ENCODE data around the gene TGFBR1.

Gene TGFBR1

GRCh38 chr9:99104459-99105151 lies at the start of gene TGFBR1:
TSS of gene TGFBR1 (plus strand) at chr9:99105113. CDS start at chr9:99105206, 93 bp downstream.
- DNase-seq = peak; percentile 79 to 82

DNA sequence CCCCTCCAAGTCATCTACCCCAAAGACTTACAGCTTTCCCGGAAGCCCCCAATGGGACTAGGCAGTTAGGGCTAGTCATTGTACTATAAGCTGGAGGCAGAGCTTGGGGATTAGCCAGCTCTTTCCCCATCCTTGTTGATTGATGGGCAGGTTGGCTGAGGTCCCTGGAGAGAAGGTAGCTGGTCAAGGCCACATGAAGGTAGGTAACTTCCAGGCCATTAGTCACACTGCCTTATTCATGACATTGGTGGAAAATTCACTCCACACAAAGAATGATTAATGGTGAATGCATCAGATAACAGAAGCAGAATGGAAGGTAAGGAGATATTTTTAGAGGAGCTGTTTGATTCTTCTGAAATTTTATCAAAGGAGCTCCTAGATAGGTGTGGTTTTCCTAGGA lies 49.5 kb upstream of the TGFBR1 start:
- DNase-seq = no peak

GRCh38 chr9:99056186-99056585 lies 48.7 kb upstream of the TGFBR1 start:
- DNase-seq = no peak

DNA sequence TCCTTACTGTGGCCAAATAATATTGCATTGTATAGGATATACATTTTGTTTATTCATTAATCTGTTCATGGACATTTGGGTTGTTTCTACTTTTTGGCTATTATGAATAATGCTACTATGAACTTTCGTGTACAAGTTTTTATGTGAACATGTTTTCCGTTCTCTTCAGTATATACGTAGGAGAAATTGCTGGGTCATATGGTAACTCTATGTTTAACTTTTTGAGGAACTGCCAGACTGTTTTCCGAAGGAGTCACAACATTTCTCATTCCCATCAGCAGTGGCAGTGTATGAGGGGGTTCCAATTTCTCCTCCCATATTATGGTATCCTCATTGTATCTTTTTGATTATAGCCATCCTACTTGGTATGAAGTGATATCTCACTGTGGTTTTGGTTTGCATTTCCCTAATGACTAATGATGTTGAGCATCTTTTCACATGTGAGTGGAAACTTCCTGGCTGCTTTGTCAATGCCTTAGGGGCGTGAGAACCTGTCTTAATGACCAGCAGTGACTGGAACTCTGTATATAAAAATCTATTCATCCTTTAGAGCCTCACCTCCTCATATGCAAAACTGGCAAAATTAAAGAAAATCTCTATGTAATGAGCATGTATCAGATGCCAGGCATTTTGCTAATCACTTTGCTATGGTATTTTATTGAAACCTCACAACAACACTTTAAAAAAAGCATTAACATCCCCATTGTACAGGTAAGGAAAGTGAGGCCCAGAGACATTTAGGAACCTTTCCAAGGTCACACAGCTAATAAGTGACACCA lies 47.8 kb upstream of the TGFBR1 start:
- DNase-seq = peak in 1 of 2 donors; percentile 45

DNA sequence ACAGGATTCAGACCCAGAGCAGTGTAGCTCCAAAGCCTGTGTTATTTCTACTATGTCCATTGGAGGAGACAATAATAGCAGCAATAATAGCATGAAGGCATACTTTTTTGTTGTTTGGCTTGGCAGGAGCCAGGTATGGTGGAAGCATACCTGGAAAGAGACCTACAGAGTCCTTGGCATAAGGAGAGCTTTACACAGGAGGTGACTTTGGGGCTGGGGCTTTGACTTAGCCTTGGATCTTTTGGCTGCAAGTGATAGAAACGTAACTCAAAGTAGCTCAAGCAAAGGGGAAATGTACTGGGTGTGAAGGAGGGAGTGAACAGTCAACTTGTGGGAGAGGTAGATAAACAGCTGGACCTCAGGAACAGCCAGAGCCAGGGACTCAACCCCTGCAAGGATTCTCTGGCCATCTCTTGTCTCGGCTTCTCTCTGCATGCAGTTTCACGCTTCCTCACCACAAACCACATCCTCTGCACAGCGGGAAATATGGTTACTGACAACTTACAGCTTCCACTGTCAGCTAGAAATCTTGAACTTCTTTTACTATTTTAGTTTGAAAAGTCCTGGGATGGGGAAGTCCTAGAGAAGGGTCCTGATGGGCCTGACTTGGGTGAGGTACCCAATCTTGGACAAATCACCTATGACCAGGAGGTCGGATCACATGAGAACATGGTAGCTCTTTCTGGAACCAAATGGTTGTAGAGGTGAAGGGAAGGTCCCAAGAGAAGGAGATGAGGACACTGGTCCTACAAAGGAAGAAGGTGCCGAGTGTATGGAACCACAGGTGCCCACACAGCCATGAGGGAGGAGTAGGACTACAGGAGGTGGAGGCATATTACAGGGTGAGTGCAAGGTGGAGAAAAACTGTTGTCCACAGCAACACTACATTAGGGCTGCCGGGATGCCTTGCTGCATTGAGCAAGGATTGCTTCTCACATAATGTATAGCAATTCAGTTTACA lies 47.0 kb upstream of the TGFBR1 start:
- DNase-seq = peak; percentile 25 to 56

DNA sequence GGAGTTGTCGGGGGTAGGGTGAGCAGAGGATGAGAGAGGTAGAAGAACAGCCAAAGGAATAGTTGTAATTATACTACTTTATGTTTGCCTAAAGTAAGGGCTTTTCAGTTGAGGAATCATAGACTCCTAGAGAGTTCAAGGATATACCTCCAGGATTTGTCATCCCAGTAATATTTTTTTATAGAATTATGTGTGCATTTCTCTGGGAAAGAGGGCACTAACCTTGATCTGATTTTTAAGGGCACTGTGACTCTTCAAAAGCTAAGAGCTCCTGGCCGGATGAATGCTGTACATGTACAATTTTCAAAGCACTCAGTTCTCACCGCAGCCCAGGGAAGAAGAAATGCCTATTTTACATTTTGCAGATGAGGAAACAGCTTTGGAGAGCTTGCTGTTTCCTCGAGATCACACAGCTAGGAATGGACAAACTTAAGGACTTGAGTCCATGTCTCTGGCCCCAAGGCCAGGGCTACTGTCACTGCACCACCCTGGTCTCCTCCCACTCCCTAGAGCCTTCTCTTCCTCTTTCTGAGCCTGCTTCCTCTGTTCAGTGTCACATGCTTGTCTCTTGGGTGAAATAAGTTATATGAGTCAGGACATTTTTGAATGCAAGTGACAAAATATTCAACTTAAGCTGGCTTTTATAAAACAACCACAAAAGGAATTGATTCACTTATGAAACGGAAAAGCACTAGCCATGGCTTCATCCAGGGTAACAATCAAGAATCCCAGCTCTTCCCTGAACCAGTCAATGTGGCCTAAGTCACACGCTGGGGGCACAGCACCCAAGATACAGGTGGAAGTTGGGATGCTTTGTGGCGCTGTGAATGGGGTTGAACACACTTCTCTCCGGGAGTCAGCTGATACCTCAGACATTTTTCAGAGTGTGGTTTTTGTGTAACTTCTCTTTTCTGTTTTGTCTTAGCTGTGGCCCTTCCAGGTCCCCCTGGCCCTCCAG lies 45.7 kb upstream of the TGFBR1 start:
- peak; percentile 34 to 93 for DNase-seq

DNA sequence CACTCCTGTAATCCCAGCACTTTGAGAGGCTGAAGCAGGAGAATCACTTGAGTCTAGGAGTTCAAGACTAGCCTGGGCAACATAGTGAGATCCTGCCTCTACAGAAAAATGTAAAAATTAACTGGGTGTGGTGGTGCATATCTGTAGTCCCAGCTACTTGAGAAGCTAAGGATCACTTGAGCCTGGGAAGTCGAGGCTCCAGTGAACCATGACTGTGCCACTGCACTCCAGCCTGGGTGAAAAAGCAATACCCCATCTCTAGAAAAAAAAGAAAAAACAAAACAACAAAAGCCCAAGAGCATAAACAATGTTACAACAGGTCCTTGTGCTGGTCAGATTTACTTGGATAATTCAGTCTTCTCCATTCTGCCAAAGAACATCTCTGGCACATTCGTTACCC lies 44.3 kb upstream of the TGFBR1 start:
- DNase-seq = no peak

DNA sequence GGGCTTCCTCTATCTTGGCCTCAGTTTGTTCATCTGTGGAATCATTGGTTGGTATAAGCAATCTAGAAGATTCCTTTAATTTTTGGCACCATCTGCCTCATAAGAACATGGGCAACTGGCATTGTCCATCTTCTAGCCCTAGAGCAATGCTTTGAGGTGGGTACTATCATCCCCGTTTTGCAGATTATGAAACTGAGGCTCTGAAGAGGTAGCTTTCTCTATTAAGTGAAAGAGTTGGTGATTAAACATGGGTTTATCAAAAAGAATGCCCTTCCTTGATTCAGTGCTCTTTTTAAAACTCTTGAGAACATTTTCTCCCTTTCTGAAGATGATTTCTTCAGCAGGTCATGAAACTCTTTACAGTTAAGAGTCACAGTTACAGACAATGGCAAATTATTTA lies 42.4 kb upstream of the TGFBR1 start:
- DNase-seq = no peak

- no peak for DNase-seq
These were observed 41.4 kb upstream of the TGFBR1 start for GRCh38 chr9:99063522-99063921.

GRCh38 chr9:99066571-99066970 lies 38.3 kb upstream of the TGFBR1 start:
- DNase-seq = no peak

- DNase-seq = peak in 1 of 2 donors; percentile 23
These were observed 35.8 kb upstream of the TGFBR1 start for GRCh38 chr9:99069075-99069474.

DNA sequence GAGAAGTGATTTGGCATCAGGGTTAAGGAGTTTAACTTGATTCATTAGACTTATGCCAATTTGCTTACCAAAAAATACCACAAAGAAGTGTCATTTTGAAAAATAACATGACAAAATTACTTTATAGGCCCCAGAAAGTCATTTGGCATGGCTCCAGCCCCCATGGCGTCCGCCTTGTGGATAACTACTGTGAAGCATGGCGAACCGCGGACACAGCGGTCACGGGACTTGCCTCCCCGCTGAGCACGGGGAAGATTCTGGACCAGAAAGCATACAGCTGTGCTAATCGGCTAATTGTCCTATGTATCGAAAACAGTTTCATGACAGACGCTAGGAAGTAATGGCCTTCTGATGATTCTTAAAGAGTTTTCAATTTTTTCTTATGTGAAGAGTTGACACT lies 35.4 kb upstream of the TGFBR1 start:
- DNase-seq = no peak

DNA sequence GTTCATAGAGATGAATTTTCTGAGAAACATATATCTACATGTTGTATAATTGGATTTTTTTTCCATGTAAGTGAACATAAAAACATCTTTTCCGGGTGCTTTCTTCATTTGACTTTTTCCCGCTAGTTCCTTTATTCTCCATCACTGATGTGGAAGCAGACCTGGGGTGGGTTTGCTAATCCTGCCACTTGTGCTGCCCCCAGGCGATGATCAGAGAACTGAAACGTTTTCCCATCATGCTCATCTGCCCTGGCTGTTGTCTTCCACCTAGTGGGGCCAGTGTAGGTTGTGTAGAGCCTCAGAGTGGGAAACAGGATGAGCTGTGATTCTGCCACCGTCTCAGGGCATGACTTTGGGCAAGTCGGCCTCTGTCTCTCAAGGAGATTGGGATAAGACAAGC lies 34.2 kb upstream of the TGFBR1 start:
- DNase-seq = no peak

DNA sequence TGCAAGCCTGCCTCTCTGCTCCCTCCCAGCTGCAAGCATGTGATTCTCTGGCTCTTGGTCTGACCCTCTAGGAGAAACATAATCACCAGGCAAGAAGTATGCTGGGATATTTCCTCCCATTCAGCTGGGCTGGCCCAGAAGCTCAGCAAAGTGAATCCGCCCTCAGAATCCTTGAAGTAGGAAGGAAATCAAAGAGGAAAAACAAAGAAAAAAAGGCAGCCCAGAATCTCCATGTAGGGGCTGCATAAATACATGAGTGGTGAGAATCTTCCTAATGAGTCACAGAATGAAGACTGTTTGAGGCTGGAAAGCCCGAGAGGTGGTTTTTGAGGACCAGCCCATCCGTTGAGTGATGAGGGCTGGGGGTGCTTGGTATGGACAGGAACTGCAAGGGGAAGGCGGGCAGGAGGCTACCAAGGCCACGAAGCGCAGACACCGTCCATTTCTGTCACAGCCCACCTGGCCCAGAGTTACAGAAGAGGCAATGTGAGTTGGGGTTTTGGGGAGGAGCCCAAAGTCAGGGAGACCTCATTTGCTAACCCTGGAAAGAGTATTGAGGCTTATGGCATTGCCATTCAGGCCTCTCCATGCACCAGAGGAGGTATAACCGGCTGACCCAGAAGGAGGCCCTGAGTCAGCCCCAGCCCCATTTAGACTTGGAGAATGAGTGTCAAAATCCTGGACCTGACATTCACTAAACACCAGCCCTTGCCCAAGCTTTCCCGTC lies 33.4 kb upstream of the TGFBR1 start:
- DNase-seq = no peak

- no peak for DNase-seq
These were observed 32.9 kb upstream of the TGFBR1 start for GRCh38 chr9:99072040-99072394.

GRCh38 chr9:99073347-99073746 lies 31.6 kb upstream of the TGFBR1 start:
- DNase-seq = no peak

DNA sequence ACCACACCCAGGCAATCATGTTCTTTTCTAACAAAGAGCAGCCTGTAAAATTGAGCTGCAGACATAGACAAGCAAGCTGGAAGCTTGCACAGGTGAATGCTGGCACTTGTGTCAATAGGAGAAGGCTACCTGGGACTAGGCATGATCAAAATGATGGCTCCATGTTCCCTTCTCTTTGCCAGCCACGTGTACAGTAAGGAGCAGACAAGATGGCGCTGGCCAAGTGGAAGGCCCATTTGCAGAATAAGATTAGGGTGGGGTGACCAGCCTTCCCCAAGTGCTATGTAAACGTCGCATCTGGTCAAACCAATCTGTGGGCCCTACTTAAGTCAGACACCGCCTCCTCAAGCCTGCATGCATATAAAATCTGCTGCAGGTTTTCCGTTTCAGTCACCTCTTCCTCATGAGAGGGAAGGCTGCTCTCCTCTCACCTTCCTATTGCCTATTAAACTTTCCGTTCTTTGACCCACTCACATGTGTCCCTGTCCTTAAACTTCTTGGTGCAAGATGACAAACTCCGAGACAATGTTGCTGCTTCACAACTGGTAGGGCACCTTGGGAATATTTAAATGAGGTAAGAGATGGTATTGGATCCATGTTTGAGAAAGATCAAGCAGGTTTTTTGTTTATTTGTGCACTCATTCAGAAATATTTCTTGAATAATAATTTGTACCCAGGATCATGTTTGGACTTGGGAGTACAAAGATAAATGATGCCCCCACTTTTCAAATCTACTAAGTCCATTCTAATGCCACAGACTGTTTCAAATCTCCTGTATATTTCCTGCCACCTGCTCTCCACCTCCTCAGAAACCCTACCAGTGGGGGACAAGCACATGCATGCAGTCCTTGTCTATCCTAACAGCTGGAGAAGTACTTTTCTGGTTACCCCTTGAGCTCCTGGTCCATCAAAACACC lies 30.7 kb upstream of the TGFBR1 start:
- DNase-seq = no peak

GRCh38 chr9:99074902-99075245 lies 30.0 kb upstream of the TGFBR1 start:
- no peak for DNase-seq

DNA sequence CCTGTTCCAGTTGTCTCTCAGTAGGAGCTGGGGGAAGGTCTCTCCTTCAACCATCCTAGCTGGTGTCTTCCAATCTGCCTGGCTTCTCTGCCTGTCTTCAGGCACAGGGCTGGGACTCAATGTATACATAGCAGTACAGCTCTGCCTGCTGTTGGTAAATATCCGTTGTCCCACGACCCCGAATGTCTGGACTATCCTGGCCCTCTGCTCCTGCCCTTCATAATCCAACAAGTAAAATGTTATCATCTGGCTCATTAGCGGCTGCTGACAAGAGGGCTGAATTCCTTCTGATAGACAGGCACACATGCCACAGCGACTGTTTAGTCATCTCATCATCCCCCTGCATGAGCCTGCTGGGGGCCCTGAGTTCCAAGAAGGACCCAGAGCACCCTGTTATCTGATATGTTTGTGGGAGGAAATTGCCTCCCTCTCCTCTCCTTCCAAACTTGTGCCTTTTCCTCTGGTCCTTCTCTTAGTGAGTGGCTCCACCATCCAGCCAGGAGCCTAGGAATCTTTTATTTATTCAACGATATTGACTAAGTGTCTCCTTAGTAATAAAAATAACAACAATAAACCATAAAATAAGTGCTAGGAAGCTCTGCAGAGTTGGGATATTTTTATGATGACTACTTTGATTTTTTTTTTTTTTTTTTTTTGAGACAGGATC lies 29.5 kb upstream of the TGFBR1 start:
- peak in 1 of 2 donors; percentile 4 for DNase-seq

DNA sequence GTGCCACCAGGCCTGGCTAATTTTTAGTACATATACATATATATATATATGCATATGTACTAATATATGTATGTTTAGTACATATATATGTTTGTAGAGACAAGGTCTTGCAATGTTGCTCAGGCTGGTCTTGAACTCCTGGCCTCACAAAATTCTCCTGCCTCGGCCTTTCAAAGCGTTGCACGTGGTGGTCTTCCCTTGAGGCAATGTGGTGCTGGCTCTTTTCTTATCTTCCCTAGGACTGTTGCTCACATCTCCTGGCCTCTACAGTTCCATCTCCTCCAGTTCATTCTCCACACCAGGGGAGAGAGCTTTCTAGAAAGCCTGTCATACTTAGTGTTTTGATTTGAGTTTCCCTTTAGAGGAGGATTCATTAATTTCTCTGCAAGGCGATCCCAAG lies 28.9 kb upstream of the TGFBR1 start:
- no peak for DNase-seq
